GM21515 (cell line): ENCODE data around the gene EPGN.

Experiments used
- ATAC-seq: cut with Tn5 transposase; IDR thresholded peaks from one replicate; pipeline ENCODE4 v1.9.1; 2021; ENCODE audit not compliant: unreplicated experiment

Gene EPGN

GRCh38 chr4:74308215-74308614 lies at the start of gene EPGN:
TSS of gene EPGN (plus strand) at chr4:74308470. CDS start at chr4:74308534, 64 bp downstream.
- ATAC-seq = no peak

GRCh38 chr4:74258963-74259362 lies 49.3 kb upstream of the EPGN start:
- ATAC-seq = no peak

GRCh38 chr4:74260036-74260435 lies 48.2 kb upstream of the EPGN start:
- no peak for ATAC-seq

- ATAC-seq = no peak
Observed at GRCh38 chr4:74262522-74262921, 45.7 kb upstream of the EPGN start.

- ATAC-seq = no peak
Observed at GRCh38 chr4:74263551-74263950, 44.7 kb upstream of the EPGN start.

- ATAC-seq = no peak
Observed at GRCh38 chr4:74266081-74266480, 42.2 kb upstream of the EPGN start.

GRCh38 chr4:74267998-74268606 lies 40.2 kb upstream of the EPGN start:
- no peak for ATAC-seq

GRCh38 chr4:74268643-74269042 lies 39.6 kb upstream of the EPGN start:
- no peak for ATAC-seq

GRCh38 chr4:74278490-74278889 lies 29.8 kb upstream of the EPGN start:
- no peak for ATAC-seq

GRCh38 chr4:74279716-74280115 lies 28.6 kb upstream of the EPGN start:
- no peak for ATAC-seq

GRCh38 chr4:74282926-74283325 lies 25.3 kb upstream of the EPGN start:
- ATAC-seq = no peak

- ATAC-seq = no peak
Observed at GRCh38 chr4:74283614-74284013, 24.7 kb upstream of the EPGN start.

- ATAC-seq = no peak
Observed at GRCh38 chr4:74284053-74284452, 24.2 kb upstream of the EPGN start.

- no peak for ATAC-seq
Observed at GRCh38 chr4:74287164-74287563, 21.1 kb upstream of the EPGN start.

GRCh38 chr4:74287791-74288190 lies 20.5 kb upstream of the EPGN start:
- no peak for ATAC-seq

GRCh38 chr4:74291471-74291870 lies 16.8 kb upstream of the EPGN start:
- ATAC-seq = no peak

GRCh38 chr4:74292111-74292870 lies 16.0 kb upstream of the EPGN start:
- ATAC-seq = no peak

GRCh38 chr4:74293558-74293957 lies 14.7 kb upstream of the EPGN start:
- no peak for ATAC-seq

- ATAC-seq = no peak
Observed at GRCh38 chr4:74294681-74295080, 13.6 kb upstream of the EPGN start.

GRCh38 chr4:74297539-74297938 lies 10.7 kb upstream of the EPGN start:
- ATAC-seq = no peak

GRCh38 chr4:74304095-74304625 lies 4.1 kb upstream of the EPGN start:
- no peak for ATAC-seq

- no peak for ATAC-seq
Observed at GRCh38 chr4:74305000-74305399, 3.3 kb upstream of the EPGN start.
